GM20431 (cell line): ENCODE measurements around the gene SEPHS1.
"Not testable (repeated sequence)": the region's sequence is repeated elsewhere in the genome, so short reads cannot be mapped to it uniquely, and the experiment has no call there.

Experiments used
- in situ Hi-C: fragments of 300-500 bp; cut with MseI, MboI; formaldehyde crosslinking; loops from one replicate; pipeline ENCODE4 v1.15.0; 2020; ENCODE audit warnings: low sequenced_read_pairs; ENCODE audit not compliant: unreplicated experiment

Gene SEPHS1

GRCh38 chr10:13348216-13349017 lies at the start of gene SEPHS1:
TSS of gene SEPHS1 (minus strand) at chr10:13348293. CDS start at chr10:13344950, 3,343 bp downstream.
- in situ Hi-C loops = no loop called here

- in situ Hi-C loops = no loop called here
These were observed 49.0 kb upstream of the SEPHS1 start for GRCh38 chr10:13397052-13397451.

GRCh38 chr10:13396369-13396768 lies 48.3 kb upstream of the SEPHS1 start:
- in situ Hi-C loops = no loop called here

GRCh38 chr10:13395540-13395939 lies 47.4 kb upstream of the SEPHS1 start:
- in situ Hi-C loops = no loop called here

- in situ Hi-C loops = no loop called here
These were observed 45.5 kb upstream of the SEPHS1 start for GRCh38 chr10:13393640-13394039.

GRCh38 chr10:13392701-13393100 lies 44.6 kb upstream of the SEPHS1 start:
- in situ Hi-C loops = no loop called here

GRCh38 chr10:13390604-13391522 lies 42.8 kb upstream of the SEPHS1 start:
- in situ Hi-C loops = no loop called here

- in situ Hi-C loops = no loop called here
These were observed 40.6 kb upstream of the SEPHS1 start for GRCh38 chr10:13388478-13389230.

GRCh38 chr10:13386021-13386420 lies 37.9 kb upstream of the SEPHS1 start:
- in situ Hi-C loops = no loop called here

- in situ Hi-C loops = no loop called here
These were observed 35.3 kb upstream of the SEPHS1 start for GRCh38 chr10:13383399-13383761.

GRCh38 chr10:13382703-13383398 lies 34.8 kb upstream of the SEPHS1 start:
- in situ Hi-C loops = no loop called here

- in situ Hi-C loops = not testable (repeated sequence)
These were observed 31.0 kb upstream of the SEPHS1 start for GRCh38 chr10:13379061-13379460.

- in situ Hi-C loops = no loop called here
These were observed 28.7 kb upstream of the SEPHS1 start for GRCh38 chr10:13376746-13377145.

- in situ Hi-C loops = no loop called here
These were observed 28.2 kb upstream of the SEPHS1 start for GRCh38 chr10:13376297-13376696.

GRCh38 chr10:13375791-13376190 lies 27.7 kb upstream of the SEPHS1 start:
- in situ Hi-C loops = no loop called here

GRCh38 chr10:13373644-13374043 lies 25.6 kb upstream of the SEPHS1 start:
- in situ Hi-C loops = no loop called here

- in situ Hi-C loops = no loop called here
These were observed 24.4 kb upstream of the SEPHS1 start for GRCh38 chr10:13372524-13372923.

- in situ Hi-C loops = no loop called here
These were observed 23.9 kb upstream of the SEPHS1 start for GRCh38 chr10:13371897-13372470.

GRCh38 chr10:13366891-13367290 lies 18.8 kb upstream of the SEPHS1 start:
- in situ Hi-C loops = no loop called here
